GM19455 (cell line): ENCODE measurements around the gene COL21A1.

Experiments used
- ATAC-seq: cut with Tn5 transposase; IDR thresholded peaks from one replicate; pipeline ENCODE4 v1.9.1; 2021; ENCODE audit not compliant: unreplicated experiment

Gene COL21A1

GRCh38 chr6:56193846-56194245, 53.5 kb downstream of the COL21A1 start:
- ATAC-seq = no peak

- ATAC-seq = no peak
These were observed 59.0 kb downstream of the COL21A1 start for GRCh38 chr6:56188429-56188828.

- no peak for ATAC-seq
These were observed 59.7 kb downstream of the COL21A1 start for GRCh38 chr6:56187686-56188085.

- ATAC-seq = no peak
These were observed 70.6 kb downstream of the COL21A1 start for GRCh38 chr6:56176741-56177140.

- ATAC-seq = no peak
These were observed 74.2 kb downstream of the COL21A1 start for GRCh38 chr6:56173228-56173627.

- no peak for ATAC-seq
These were observed 75.2 kb downstream of the COL21A1 start for GRCh38 chr6:56172144-56172543.

GRCh38 chr6:56169366-56169765, 78.0 kb downstream of the COL21A1 start:
- no peak for ATAC-seq

- no peak for ATAC-seq
These were observed 78.8 kb downstream of the COL21A1 start for GRCh38 chr6:56168596-56168995.

- ATAC-seq = no peak
These were observed 85.3 kb downstream of the COL21A1 start for GRCh38 chr6:56162081-56162480.

GRCh38 chr6:56160489-56160888, 86.9 kb downstream of the COL21A1 start:
- no peak for ATAC-seq

- ATAC-seq = no peak
These were observed 88.8 kb downstream of the COL21A1 start for GRCh38 chr6:56158571-56158970.

GRCh38 chr6:56156643-56157042, 90.7 kb downstream of the COL21A1 start:
- no peak for ATAC-seq

GRCh38 chr6:56155634-56156141, 91.7 kb downstream of the COL21A1 start:
- no peak for ATAC-seq

- no peak for ATAC-seq
These were observed 93.3 kb downstream of the COL21A1 start for GRCh38 chr6:56154076-56154475.

- ATAC-seq = no peak
These were observed 94.8 kb downstream of the COL21A1 start for GRCh38 chr6:56152611-56153010.

GRCh38 chr6:56151609-56152224, 95.7 kb downstream of the COL21A1 start:
- no peak for ATAC-seq

- no peak for ATAC-seq
These were observed 98.7 kb downstream of the COL21A1 start for GRCh38 chr6:56148488-56149186.

- no peak for ATAC-seq
These were observed 99.6 kb downstream of the COL21A1 start for GRCh38 chr6:56147766-56148165.

GRCh38 chr6:56146086-56146485, 101.3 kb downstream of the COL21A1 start:
- ATAC-seq = no peak

GRCh38 chr6:56145616-56146015, 101.8 kb downstream of the COL21A1 start:
- ATAC-seq = no peak

- no peak for ATAC-seq
These were observed 102.6 kb downstream of the COL21A1 start for GRCh38 chr6:56144538-56145324.

- ATAC-seq = no peak
These were observed 103.6 kb downstream of the COL21A1 start for GRCh38 chr6:56143796-56144195.
